MCF 10A (cell line): Measurements from ENCODE around the gene SCAMP2. TPM values are rescaled to one million over a fixed set of nuclear protein-coding genes. Genes with fewer than 3 reads are reported as not detected.
A peak's percentile ranks its signal among the peaks of the same experiment; 100 is the strongest.

ENCODE experiments used
- BruUV-seq: library from RNA; stranded (reverse); fragments of 400-500 nt; replicated peaks from 2 replicates; lab custom pipeline; 2021; lab: Mats Ljungman, UMichigan
- CTCF ChIA-PET: fragments of 300-600 bp; sonication (Branson Sonifier 250); formaldehyde crosslinking; extraction: SDS; loops from one replicate; lab custom pipeline; 2021; ENCODE audit warnings: antibody characterized with exemption, inconsistent platforms; lab: Yijun Ruan, JAX
- POLR2A ChIA-PET: fragments of 300-600, 350-650 bp; sonication (Branson Sonifier 250); formaldehyde crosslinking; extraction: SDS; loops from one replicate; lab custom pipeline; 2020; ENCODE audit warnings: antibody characterized with exemption, inconsistent platforms; lab: Yijun Ruan, JAX
- DNase-seq: peaks from one replicate; pipeline ENCODE4 v3.0.0-alpha.2; 2018; ENCODE audit not compliant: unreplicated experiment
- H3K27ac Mint-ChIP-seq: one replicate; pipeline ENCODE4 v1.8.0; 2022; ENCODE audit warnings: mild to moderate bottlenecking, low read depth, mixed read lengths; ENCODE audit not compliant: unreplicated experiment
- H3K27me3 Mint-ChIP-seq: one replicate; pipeline ENCODE4 v1.8.0; 2022; ENCODE audit warnings: mixed read lengths; ENCODE audit not compliant: insufficient read depth, unreplicated experiment
- H3K36me3 Mint-ChIP-seq: one replicate; pipeline ENCODE4 v1.8.0; 2022; ENCODE audit warnings: mild to moderate bottlenecking, moderate library complexity, mixed read lengths; ENCODE audit not compliant: insufficient read depth, unreplicated experiment
- H3K4me1 Mint-ChIP-seq: one replicate; pipeline ENCODE4 v1.8.0; 2022; ENCODE audit warnings: mixed read lengths; ENCODE audit not compliant: insufficient read depth, unreplicated experiment
- H3K4me3 Mint-ChIP-seq: one replicate; pipeline ENCODE4 v1.8.0; 2022; ENCODE audit warnings: mild to moderate bottlenecking, moderate library complexity, mixed read lengths; ENCODE audit not compliant: unreplicated experiment
- H3K9me3 Mint-ChIP-seq: one replicate; pipeline ENCODE4 v1.8.0; 2022; ENCODE audit warnings: mixed read lengths; ENCODE audit not compliant: unreplicated experiment
- intact Hi-C: fragments of 100-400 bp; cut with micrococcal nuclease; formaldehyde crosslinking; loops from 2 replicates; pipeline ENCODE4 v1.14.1; 2022
- total RNA-seq: library from RNA; stranded (reverse); gene quantifications from 2 replicates; pipeline ENCODE4 v1.2.3, GENCODE V29; 2022
- TF ChIP-seq, protein P1 (sequence below): fragments of 200-600 bp; IDR thresholded peaks from one replicate; pipeline ENCODE4 v1.8.0; 2022; ENCODE audit warnings: antibody characterized with exemption, mild to moderate bottlenecking; ENCODE audit not compliant: unreplicated experiment

Gene SCAMP2
- total RNA-seq, 1 experiment from 2014 or later, result 64.4 TPM

- intact Hi-C loops, result no loop called here
- peak; percentile 88 for DNase-seq
- POLR2A ChIA-PET, result interaction anchor here (0.8 to 1.8 kb wide), 6 partner anchors 8 to 27 kb away, joined by 3 to 5 read pairs (median 4); partner anchors contain the start of gene CSK
These were observed 64.9 kb downstream of the SCAMP2 start for GRCh38 chr15:74808078-74808839.

DNA sequence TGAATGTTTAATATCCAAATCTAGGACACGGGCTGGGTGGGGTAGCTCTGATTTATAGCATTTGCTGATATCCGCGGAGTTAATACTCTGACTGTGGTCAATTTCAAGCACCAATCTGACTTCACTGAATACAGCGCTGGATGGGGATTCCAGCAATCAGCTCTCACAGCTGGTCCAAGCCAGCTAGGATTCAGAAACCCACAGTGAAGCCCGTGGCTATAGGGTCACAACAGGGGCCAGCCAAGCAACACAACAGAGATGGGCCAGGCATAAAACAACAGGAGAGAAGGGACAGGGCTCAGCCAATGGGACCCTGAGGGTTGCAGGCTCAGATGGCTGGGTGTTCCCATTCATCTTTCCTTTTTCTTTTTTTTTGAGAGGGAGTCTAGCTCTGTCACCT lies 65.9 kb downstream of the SCAMP2 start:
- TF ChIP-seq, protein P1, sequence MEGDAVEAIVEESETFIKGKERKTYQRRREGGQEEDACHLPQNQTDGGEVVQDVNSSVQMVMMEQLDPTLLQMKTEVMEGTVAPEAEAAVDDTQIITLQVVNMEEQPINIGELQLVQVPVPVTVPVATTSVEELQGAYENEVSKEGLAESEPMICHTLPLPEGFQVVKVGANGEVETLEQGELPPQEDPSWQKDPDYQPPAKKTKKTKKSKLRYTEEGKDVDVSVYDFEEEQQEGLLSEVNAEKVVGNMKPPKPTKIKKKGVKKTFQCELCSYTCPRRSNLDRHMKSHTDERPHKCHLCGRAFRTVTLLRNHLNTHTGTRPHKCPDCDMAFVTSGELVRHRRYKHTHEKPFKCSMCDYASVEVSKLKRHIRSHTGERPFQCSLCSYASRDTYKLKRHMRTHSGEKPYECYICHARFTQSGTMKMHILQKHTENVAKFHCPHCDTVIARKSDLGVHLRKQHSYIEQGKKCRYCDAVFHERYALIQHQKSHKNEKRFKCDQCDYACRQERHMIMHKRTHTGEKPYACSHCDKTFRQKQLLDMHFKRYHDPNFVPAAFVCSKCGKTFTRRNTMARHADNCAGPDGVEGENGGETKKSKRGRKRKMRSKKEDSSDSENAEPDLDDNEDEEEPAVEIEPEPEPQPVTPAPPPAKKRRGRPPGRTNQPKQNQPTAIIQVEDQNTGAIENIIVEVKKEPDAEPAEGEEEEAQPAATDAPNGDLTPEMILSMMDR, result no peak
- BruUV-seq, result no TSS peak
- Mint-ChIP-seq H3K27ac (no peak overlapping the region), H3K36me3 (peaks cover 18% of the 10 kb centered on the region), H3K27me3 (no peaks in the 10 kb centered on the region), H3K9me3 (no peaks in the 10 kb centered on the region), H3K4me3 (no peak overlapping the region), H3K4me1 (peaks cover 23% of the 10 kb centered on the region)
- CTCF ChIA-PET, result interaction anchor here (0.6 to 2.0 kb wide), 6 partner anchors 10 to 176 kb away, joined by 3 to 7 read pairs (median 4); partner anchors contain the start of gene CSK
- DNase-seq, result no peak
- POLR2A ChIA-PET, result interaction anchor here (1.2 to 1.8 kb wide), 5 partner anchors 7 to 35 kb away, joined by 3 to 5 read pairs (median 4); partner anchors contain the start of genes CSK and ULK3
- intact Hi-C loops, result no loop called here

More at GRCh38 chr15:74808078-74808839, 64.9 kb downstream of the SCAMP2 start:
- Mint-ChIP-seq H3K9me3 (no peaks in the 10 kb centered on the region), H3K27me3 (no peaks in the 10 kb centered on the region), H3K4me3 (peak overlapping the region; percentile 28), H3K4me1 (peaks cover 31% of the 10 kb centered on the region), H3K27ac (peak overlapping the region; percentile 5), H3K36me3 (peaks cover 15% of the 10 kb centered on the region)
- CTCF ChIA-PET, result interaction anchor here (0.7 to 1.7 kb wide), 8 partner anchors 8 to 166 kb away, joined by 3 to 6 read pairs (median 4); no protein-coding TSS in a partner anchor
- TF ChIP-seq, protein P1, result no peak
- BruUV-seq, result no TSS peak

- Mint-ChIP-seq H3K4me3 (no peak overlapping the region), H3K27ac (no peak overlapping the region), H3K27me3 (no peaks in the 10 kb centered on the region), H3K36me3 (peaks cover 34% of the 10 kb centered on the region), H3K4me1 (peaks cover 25% of the 10 kb centered on the region), H3K9me3 (no peaks in the 10 kb centered on the region)
- BruUV-seq, result no TSS peak
- no peak for DNase-seq
- ChIA-PET CTCF (interaction anchor here (0.7 to 2.7 kb wide), 6 partner anchors 12 to 97 kb away, joined by 3 to 14 read pairs (median 3); no protein-coding TSS in a partner anchor), POLR2A (interaction anchor here (1.0 kb wide), 1 partner anchor 12 kb away, joined by 5 read pairs; no protein-coding TSS in a partner anchor)
- TF ChIP-seq, protein P1, result no peak
- intact Hi-C loops, result no loop called here
These were observed 68.2 kb downstream of the SCAMP2 start for GRCh38 chr15:74804935-74805334.

DNA sequence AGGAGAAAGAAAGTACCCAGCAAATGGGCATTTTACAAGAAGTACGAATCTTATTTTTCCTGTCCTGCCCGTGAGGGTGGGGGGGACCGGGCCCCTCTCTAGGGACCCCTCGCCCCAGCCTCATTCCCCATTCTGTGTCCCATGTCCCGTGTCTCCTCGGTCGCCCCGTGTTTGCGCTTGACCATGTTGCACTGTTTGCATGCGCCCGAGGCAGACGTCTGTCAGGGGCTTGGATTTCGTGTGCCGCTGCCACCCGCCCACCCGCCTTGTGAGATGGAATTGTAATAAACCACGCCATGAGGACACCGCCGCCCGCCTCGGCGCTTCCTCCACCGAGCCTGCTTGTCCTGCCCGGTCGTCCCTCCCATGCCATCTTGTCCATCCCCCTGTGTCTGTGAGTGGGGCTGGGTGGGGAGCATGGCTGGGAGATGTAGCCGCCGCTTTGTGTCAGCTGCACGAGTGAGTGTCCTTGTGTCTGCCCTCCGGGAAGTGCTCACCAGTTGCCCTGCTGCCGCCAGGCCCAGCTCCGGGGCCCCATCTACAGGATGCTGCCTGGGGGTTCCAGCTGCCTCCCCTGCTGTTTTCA lies 70.2 kb downstream of the SCAMP2 start:
- H3K27me3 Mint-ChIP-seq, result no peaks in the 10 kb centered on the region
- no TSS peak for BruUV-seq
- POLR2A ChIA-PET, result interaction anchor here (0.6 to 1.1 kb wide), 2 partner anchors 20 to 32 kb away, joined by 3 read pairs; no protein-coding TSS in a partner anchor

More for the DNA sequence above, 70.2 kb downstream of the SCAMP2 start:
- no peak overlapping the region for H3K4me3 Mint-ChIP-seq
- peaks cover 11% of the 10 kb centered on the region for H3K4me1 Mint-ChIP-seq
- peaks cover 42% of the 10 kb centered on the region for H3K36me3 Mint-ChIP-seq
- no peak overlapping the region for H3K27ac Mint-ChIP-seq
- CTCF ChIA-PET, result interaction anchor here (0.6 to 2.7 kb wide), 2 partner anchors 30 to 31 kb away, joined by 3 to 14 read pairs; no protein-coding TSS in a partner anchor
- TF ChIP-seq, protein P1, result no peak
- no peaks in the 10 kb centered on the region for H3K9me3 Mint-ChIP-seq
- intact Hi-C loops, result no loop called here
- no peak for DNase-seq
